Upper lobe of right lung (tissue), 1 donor: ENCODE data around the gene DUOXA1. TPM values are rescaled to one million over a fixed set of nuclear protein-coding genes. Genes with fewer than 3 reads are reported as not detected.
A peak's percentile ranks its signal among the peaks of the same experiment; 100 is the strongest.

Source experiments
- ATAC-seq: fragments of 200-7000 bp; cut with Tn5 transposase; one replicate; pipeline ENCODE4 v1.9.1; 2020; ENCODE audit warnings: mild to moderate bottlenecking, moderate library complexity
- DNase-seq: peaks from one replicate; pipeline ENCODE4 v3.0.0-alpha.2; 2020
- H3K27ac ChIP-seq: fragments of 200-600 bp; one replicate; pipeline ENCODE4 v1.8.0; 2022
- H3K27me3 ChIP-seq: fragments of 200-600 bp; one replicate; pipeline ENCODE4 v1.8.0; 2022; ENCODE audit warnings: mild to moderate bottlenecking
- H3K36me3 ChIP-seq: fragments of 200-600 bp; one replicate; pipeline ENCODE4 v1.8.0; 2022
- H3K4me1 ChIP-seq: fragments of 200-600 bp; one replicate; pipeline ENCODE4 v1.8.0; 2022
- H3K4me3 ChIP-seq: fragments of 200-600 bp; one replicate; pipeline ENCODE4 v1.8.0; 2022; ENCODE audit warnings: mild to moderate bottlenecking
- H3K9me3 ChIP-seq: fragments of 200-600 bp; one replicate; pipeline ENCODE4 v1.8.0; 2022
- CTCF ChIP-seq: fragments of 200-600 bp; IDR thresholded peaks from one replicate; pipeline ENCODE4 v1.8.0; 2022; ENCODE audit warnings: antibody characterized with exemption
- intact Hi-C: fragments of 100-400 bp; cut with DNase I; formaldehyde crosslinking; loops from one replicate; pipeline ENCODE4 v1.11.0; 2022
- total RNA-seq: library from RNA; stranded (reverse); fragmentation: NEBNext Ultra II Directional; extraction: Animal tissue kit (Norgen Biotek cat#: 25700); gene quantifications from one replicate; pipeline ENCODE4 v1.2.1, GENCODE V29; 2021
- donor health status: DM: no; HTN: yes; CAD: no; lungs with severe emphysema.

DUOXA1 gene
- total RNA-seq, 1 donor from 2014 or later = 138 TPM

GRCh38 chr15:45116482-45117307, 13.0 kb downstream of the DUOXA1 start:
- intact Hi-C loops = no loop called here
- Histone ChIP-seq H3K4me3 (no peak overlapping the region), H3K36me3 (no peaks in the 10 kb centered on the region), H3K4me1 (peaks cover 28% of the 10 kb centered on the region), H3K9me3 (no peaks in the 10 kb centered on the region), H3K27ac (no peak overlapping the region), H3K27me3 (peaks cover 61% of the 10 kb centered on the region)
- ATAC-seq (no peak), DNase-seq (peak; percentile 63)
- TF ChIP-seq CTCF = no peak

GRCh38 chr15:45116006-45116481, 13.6 kb downstream of the DUOXA1 start:
- peaks cover 28% of the 10 kb centered on the region for H3K4me1 ChIP-seq
- ATAC-seq = no peak
- no peak for TF ChIP-seq CTCF
- peaks cover 66% of the 10 kb centered on the region for H3K27me3 ChIP-seq
- H3K9me3 ChIP-seq = no peaks in the 10 kb centered on the region
- no peaks in the 10 kb centered on the region for H3K36me3 ChIP-seq
- DNase-seq = peak; percentile 47
- no peak overlapping the region for H3K4me3 ChIP-seq
- intact Hi-C loops = no loop called here
- H3K27ac ChIP-seq = no peak overlapping the region

GRCh38 chr15:45115312-45115820, 14.3 kb downstream of the DUOXA1 start:
- H3K4me3 ChIP-seq = no peak overlapping the region
- H3K9me3 ChIP-seq = no peaks in the 10 kb centered on the region
- DNase-seq (peak; percentile 53), ATAC-seq (no peak)
- H3K4me1 ChIP-seq = peaks cover 28% of the 10 kb centered on the region
- intact Hi-C loops = no loop called here
- no peak overlapping the region for H3K27ac ChIP-seq
- no peak for TF ChIP-seq CTCF
- no peaks in the 10 kb centered on the region for H3K36me3 ChIP-seq
- peaks cover 67% of the 10 kb centered on the region for H3K27me3 ChIP-seq

- no peak for TF ChIP-seq CTCF
- Histone ChIP-seq H3K4me1 (peaks cover 28% of the 10 kb centered on the region), H3K4me3 (no peak overlapping the region), H3K27ac (no peak overlapping the region), H3K36me3 (no peaks in the 10 kb centered on the region), H3K27me3 (peaks cover 74% of the 10 kb centered on the region), H3K9me3 (no peaks in the 10 kb centered on the region)
- DNase-seq (peak; percentile 44), ATAC-seq (no peak)
- intact Hi-C loops = no loop called here
Measured at GRCh38 chr15:45114751-45115085, 15.0 kb downstream of the DUOXA1 start.

- intact Hi-C loops = no loop called here
- ATAC-seq (no peak), DNase-seq (peak; percentile 64)
- Histone ChIP-seq H3K36me3 (no peaks in the 10 kb centered on the region), H3K9me3 (no peaks in the 10 kb centered on the region), H3K27me3 (peaks cover 79% of the 10 kb centered on the region), H3K27ac (no peak within 1 kb of the TSS), H3K4me1 (peaks cover 28% of the 10 kb centered on the region), H3K4me3 (no peak within 1 kb of the TSS)
- no peak for TF ChIP-seq CTCF
Measured at GRCh38 chr15:45114076-45114750, 15.5 kb downstream of the DUOXA1 start, which contains the start of the genes DUOX2 and DUOXA2. Gene DUOX2 (minus strand): TSS chr15:45114172. CDS start chr15:45113411, 761 bp downstream. Gene DUOXA2 (plus strand): TSS chr15:45114326. CDS start chr15:45114606, 280 bp downstream.
